Vagina (tissue), 2 donors: ENCODE results near the gene CUL5. TPM values are rescaled to one million over a fixed set of nuclear protein-coding genes. Genes with fewer than 3 reads are reported as not detected.

Experiments used
- DNase-seq, 2 donors: peaks; one replicate each; pipeline ENCODE4 v3.0.0-alpha.2; 2017; ENCODE audit errors: extremely low spot score in 2 of 2
- H3K27ac ChIP-seq: fragments of 200-600 bp; sonication (generic); one replicate; pipeline ENCODE4 v1.5.1; 2019
- H3K27me3 ChIP-seq: fragments of 200-600 bp; sonication (generic); one replicate; pipeline ENCODE4 v1.5.1; 2019
- H3K36me3 ChIP-seq, 2 donors: fragments of 200-600 bp; sonication (generic); one replicate each; pipeline ENCODE4 v1.5.1; 2017 to 2019
- H3K4me1 ChIP-seq: fragments of 200-600 bp; sonication (generic); one replicate; pipeline ENCODE4 v1.5.1; 2019
- H3K4me3 ChIP-seq, 2 donors: fragments of 200-600 bp; sonication (generic); 1 replicate in 1 of 2; 2 replicates in 1 of 2; pipeline ENCODE4 v1.5.1; 2016 to 2019
- H3K9me3 ChIP-seq: fragments of 200-600 bp; sonication (generic); one replicate; pipeline ENCODE4 v1.5.1; 2019
- POLR2A ChIP-seq, 2 donors: fragments of 450-650 bp; IDR thresholded peaks; one replicate each; pipeline ENCODE4 v1.6.1; 2017; ENCODE audit warnings: antibody characterized with exemption in 2 of 2, mild to moderate bottlenecking in 2 of 2, moderate library complexity in 2 of 2
- POLR2AphosphoS5 ChIP-seq, 2 donors: sonication (generic); formaldehyde crosslinking; IDR thresholded peaks; one replicate each; pipeline ENCODE4 v1.9.0; 2017; ENCODE audit warnings: antibody characterized with exemption in 2 of 2, mild to moderate bottlenecking in 2 of 2, low read depth in 1 of 2; ENCODE audit not compliant: insufficient read depth in 1 of 2
- intact Hi-C: fragments of 100-400 bp; cut with DNase I; formaldehyde crosslinking; loops from one replicate; pipeline ENCODE4 v1.15.1; 2023
- total RNA-seq: library from RNA; depleted of rRNA; stranded (reverse); fragments of >200 nt; gene quantifications from one replicate; pipeline ENCODE4 v1.2.3, GENCODE V29; 2016
- TF ChIP-seq, protein P1 (sequence below), 3 experiments: fragments of 450-650 bp in 2 of 3; fragments of 200-600 bp in 1 of 3; sonication (generic) in 1 of 3; IDR thresholded peaks; one replicate each; pipeline ENCODE4 v1.5.1; 2017 to 2019; ENCODE audit warnings: antibody characterized with exemption in 3 of 3, mild to moderate bottlenecking in 2 of 3, moderate library complexity in 2 of 3

Gene CUL5
- total RNA-seq, 1 donor from 2014 or later = 31.2 TPM

DNA sequence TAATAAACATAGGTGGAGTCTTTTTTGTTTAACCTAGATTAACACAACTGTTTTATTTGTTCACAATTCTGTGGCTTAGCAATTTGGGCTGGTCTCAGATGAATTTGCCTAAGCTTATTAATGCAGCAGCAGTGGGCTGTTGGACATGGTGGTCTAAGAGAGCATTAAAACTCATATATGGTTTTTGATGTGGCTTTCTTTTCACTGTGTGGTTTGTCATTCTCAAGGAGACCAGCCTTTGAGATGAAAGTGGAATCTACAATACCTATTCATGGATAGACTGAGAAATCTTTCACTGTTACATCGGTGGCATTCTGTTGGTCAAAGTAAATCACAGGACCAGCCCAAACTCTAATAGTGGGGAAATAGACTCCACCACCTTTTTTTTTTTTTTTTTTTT lies 39.6 kb downstream of the CUL5 start:
- Histone ChIP-seq H3K36me3 (peaks cover 0 to 12% of the 10 kb centered on the region in 2 donors), H3K4me1 (no peaks in the 10 kb centered on the region), H3K27me3 (no peaks in the 10 kb centered on the region), H3K9me3 (no peaks in the 10 kb centered on the region), H3K4me3 (no peak overlapping the region), H3K27ac (no peak overlapping the region)
- no peak for DNase-seq
- TF ChIP-seq POLR2AphosphoS5 (IDR thresholded peaks at IDR 0.05; ENCODE audit: insufficient read depth in 1 of 2, low read depth in 1 of 2) = no peak
- TF ChIP-seq, protein P1, sequence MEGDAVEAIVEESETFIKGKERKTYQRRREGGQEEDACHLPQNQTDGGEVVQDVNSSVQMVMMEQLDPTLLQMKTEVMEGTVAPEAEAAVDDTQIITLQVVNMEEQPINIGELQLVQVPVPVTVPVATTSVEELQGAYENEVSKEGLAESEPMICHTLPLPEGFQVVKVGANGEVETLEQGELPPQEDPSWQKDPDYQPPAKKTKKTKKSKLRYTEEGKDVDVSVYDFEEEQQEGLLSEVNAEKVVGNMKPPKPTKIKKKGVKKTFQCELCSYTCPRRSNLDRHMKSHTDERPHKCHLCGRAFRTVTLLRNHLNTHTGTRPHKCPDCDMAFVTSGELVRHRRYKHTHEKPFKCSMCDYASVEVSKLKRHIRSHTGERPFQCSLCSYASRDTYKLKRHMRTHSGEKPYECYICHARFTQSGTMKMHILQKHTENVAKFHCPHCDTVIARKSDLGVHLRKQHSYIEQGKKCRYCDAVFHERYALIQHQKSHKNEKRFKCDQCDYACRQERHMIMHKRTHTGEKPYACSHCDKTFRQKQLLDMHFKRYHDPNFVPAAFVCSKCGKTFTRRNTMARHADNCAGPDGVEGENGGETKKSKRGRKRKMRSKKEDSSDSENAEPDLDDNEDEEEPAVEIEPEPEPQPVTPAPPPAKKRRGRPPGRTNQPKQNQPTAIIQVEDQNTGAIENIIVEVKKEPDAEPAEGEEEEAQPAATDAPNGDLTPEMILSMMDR (IDR thresholded peaks at IDR 0.05) = no peak
- intact Hi-C loops = no loop called here

DNA sequence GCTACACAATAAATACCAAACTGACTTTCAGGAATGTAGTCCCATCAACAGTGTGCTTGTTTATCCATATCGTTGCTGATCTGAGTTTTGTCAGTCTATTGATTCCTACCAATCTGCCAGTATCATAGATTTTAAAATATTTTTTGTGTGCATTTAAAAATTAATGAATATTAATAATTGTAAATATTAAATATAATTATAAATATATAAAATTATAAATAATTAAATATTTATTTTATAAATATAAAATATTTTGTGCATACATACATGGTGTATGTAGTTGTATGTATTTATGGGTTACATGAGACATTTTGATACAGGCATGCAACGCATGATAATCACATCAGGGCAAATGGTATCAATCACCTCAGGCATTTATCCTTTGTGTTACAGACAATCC lies 53.6 kb downstream of the CUL5 start:
- TF ChIP-seq, protein P1 (IDR thresholded peaks at IDR 0.05) = no peak
- TF ChIP-seq POLR2AphosphoS5 (IDR thresholded peaks at IDR 0.05; ENCODE audit: insufficient read depth in 1 of 2, low read depth in 1 of 2) (no peak), POLR2A (IDR thresholded peaks at IDR 0.05) (no peak)
- Histone ChIP-seq H3K9me3 (no peaks in the 10 kb centered on the region), H3K36me3 (peaks cover 0 to 8% of the 10 kb centered on the region in 2 donors), H3K27ac (no peak overlapping the region), H3K27me3 (no peaks in the 10 kb centered on the region), H3K4me1 (no peaks in the 10 kb centered on the region), H3K4me3 (no peak overlapping the region)
- intact Hi-C loops = no loop called here
- no peak for DNase-seq

DNA sequence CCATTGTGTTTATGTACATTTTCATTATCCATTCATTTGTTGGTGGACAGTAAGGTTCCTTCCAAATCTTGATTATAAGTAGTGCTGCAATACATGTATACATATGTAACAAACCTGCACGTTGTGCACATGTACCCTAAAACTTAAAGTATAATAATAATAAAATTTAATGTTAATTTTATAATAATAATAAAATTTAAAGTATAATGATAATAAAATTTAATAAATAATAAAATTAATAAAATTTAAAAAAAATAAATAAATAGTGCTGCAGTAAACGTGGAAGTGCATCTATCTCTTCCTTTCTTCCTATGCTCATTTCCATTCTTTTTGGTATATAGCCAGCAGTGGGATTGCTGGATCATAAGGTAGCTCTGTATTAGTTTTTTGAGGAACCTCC lies 54.7 kb downstream of the CUL5 start:
- Histone ChIP-seq H3K27me3 (no peaks in the 10 kb centered on the region), H3K9me3 (no peaks in the 10 kb centered on the region), H3K4me1 (no peaks in the 10 kb centered on the region), H3K27ac (no peak overlapping the region), H3K4me3 (no peak overlapping the region), H3K36me3 (peaks cover 0 to 11% of the 10 kb centered on the region in 2 donors)
- DNase-seq = no peak
- TF ChIP-seq POLR2A (IDR thresholded peaks at IDR 0.05) (no peak), POLR2AphosphoS5 (IDR thresholded peaks at IDR 0.05; ENCODE audit: insufficient read depth in 1 of 2, low read depth in 1 of 2) (no peak)
- TF ChIP-seq, protein P1 (IDR thresholded peaks at IDR 0.05) = no peak
- intact Hi-C loops = no loop called here

DNA sequence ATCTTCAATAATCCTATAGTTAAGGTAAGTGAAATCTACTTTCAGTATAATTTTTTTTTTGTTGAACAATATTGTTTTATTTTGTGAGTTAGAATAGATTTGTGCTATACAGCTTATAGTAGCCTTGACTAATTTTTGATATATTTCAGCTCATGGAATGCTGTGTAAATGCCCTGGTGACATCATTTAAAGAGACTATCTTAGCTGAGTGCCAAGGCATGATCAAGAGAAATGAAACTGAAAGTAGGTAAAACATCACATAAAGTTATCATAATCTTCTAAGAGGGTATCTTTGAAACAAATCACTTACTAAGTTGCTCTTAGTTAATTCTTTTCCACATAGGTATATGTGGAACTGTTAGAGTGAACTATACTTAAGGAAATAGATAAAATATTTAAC lies 61.2 kb downstream of the CUL5 start:
- H3K27ac ChIP-seq = no peak overlapping the region
- TF ChIP-seq POLR2AphosphoS5 (IDR thresholded peaks at IDR 0.05; ENCODE audit: insufficient read depth in 1 of 2, low read depth in 1 of 2) (no peak), POLR2A (IDR thresholded peaks at IDR 0.05) (no peak)
- TF ChIP-seq, protein P1 (IDR thresholded peaks at IDR 0.05) = no peak
- no peak overlapping the region for H3K4me3 ChIP-seq
- no peaks in the 10 kb centered on the region for H3K9me3 ChIP-seq
- H3K36me3 ChIP-seq = peaks cover 0 to 14% of the 10 kb centered on the region in 2 donors
- intact Hi-C loops = no loop called here
- DNase-seq = no peak
- no peaks in the 10 kb centered on the region for H3K27me3 ChIP-seq
- no peaks in the 10 kb centered on the region for H3K4me1 ChIP-seq

DNA sequence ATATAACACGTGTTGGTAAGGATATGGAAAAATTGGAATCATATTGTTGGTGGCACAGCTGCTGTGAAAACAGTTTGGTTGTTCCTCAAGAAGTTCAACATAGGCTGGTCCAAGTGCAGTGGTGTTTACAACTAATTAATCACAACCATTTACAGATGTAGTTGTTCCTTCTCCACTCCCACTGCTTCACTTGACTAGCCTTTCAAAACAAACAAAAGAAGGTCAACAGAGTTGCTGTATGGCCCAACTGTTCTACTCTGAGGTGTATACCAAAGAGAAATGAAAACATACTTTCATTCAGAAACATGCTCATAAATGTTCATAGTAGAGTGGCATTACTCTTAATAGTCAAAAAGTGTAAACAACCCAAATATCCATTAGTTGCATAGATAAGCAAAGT lies 76.1 kb downstream of the CUL5 start:
- H3K4me1 ChIP-seq = no peaks in the 10 kb centered on the region
- H3K27ac ChIP-seq = no peak overlapping the region
- no peak for DNase-seq
- intact Hi-C loops = no loop called here
- no peaks in the 10 kb centered on the region for H3K9me3 ChIP-seq
- no peak overlapping the region for H3K4me3 ChIP-seq
- TF ChIP-seq POLR2A (IDR thresholded peaks at IDR 0.05) (no peak), POLR2AphosphoS5 (IDR thresholded peaks at IDR 0.05; ENCODE audit: insufficient read depth in 1 of 2, low read depth in 1 of 2) (no peak)
- TF ChIP-seq, protein P1 (IDR thresholded peaks at IDR 0.05) = no peak
- no peaks in the 10 kb centered on the region for H3K27me3 ChIP-seq
- peaks cover 0 to 14% of the 10 kb centered on the region in 2 donors for H3K36me3 ChIP-seq
